ENCODE results near the gene EML4. TPM values are rescaled to one million over a fixed set of nuclear protein-coding genes. Genes with fewer than 3 reads are reported as not detected.
A peak's percentile ranks its signal among the peaks of the same experiment; 100 is the strongest.

The EML4 gene
- polyA plus RNA-seq, 1 donor (not counting 4 experiments of a cell fraction or from before 2014, with no cell fraction given), result 36.4 TPM

DNA sequence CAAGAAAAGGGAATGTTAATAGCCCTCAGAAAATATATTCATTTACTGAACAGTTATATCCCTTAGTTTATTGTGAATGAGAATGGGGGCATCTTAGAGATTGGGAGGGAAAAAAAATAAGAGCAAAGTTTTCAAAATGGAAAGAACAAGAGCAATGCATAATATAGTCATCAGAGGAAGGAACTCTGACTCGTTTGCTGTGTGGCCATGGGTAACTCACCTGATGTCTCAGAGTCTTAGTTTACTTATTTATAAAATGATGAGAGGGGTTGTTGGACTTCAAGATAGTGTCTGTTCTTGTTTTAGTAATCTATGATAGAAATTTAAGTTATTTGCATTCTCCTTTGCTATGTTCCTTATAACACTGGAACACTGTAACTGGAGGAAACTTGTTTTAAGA, 70.7 kb downstream of the EML4 start:
- H3K4me2 ChIP-seq (ENCODE audit: control insufficient read depth, extremely low read depth, insufficient read depth, low read depth, low read length), result peak overlapping the region; percentile 55
- peaks cover 2% of the 10 kb centered on the region for H3K79me2 ChIP-seq (ENCODE audit: control insufficient read depth, insufficient read depth, low read length)
- no peaks in the 10 kb centered on the region for H3K9me3 ChIP-seq (ENCODE audit: control insufficient read depth, low read depth, low read length)
- no peak overlapping the region for H3K27ac ChIP-seq (ENCODE audit: control insufficient read depth, insufficient read depth, low read length)
- dilution Hi-C loops (cut with MboI; ENCODE audit: extremely low pct_ligation_motif_present, low sequenced_read_pairs), result no loop called here
- H3K4me1 ChIP-seq (ENCODE audit: control insufficient read depth, extremely low read depth, insufficient read depth, low read length), result peaks cover 7% of the 10 kb centered on the region
- no peak overlapping the region for H3K9ac ChIP-seq (ENCODE audit: control insufficient read depth, extremely low read depth, insufficient read depth, low read length)
- no peak for FAIRE-seq
- H3K4me3 ChIP-seq (ENCODE audit: control insufficient read depth in 2 of 3, extremely low read depth in 1 of 3, insufficient read depth in 2 of 3, low read depth in 1 of 3, low read length in 3 of 3), result no peak overlapping the region
- no peaks in the 10 kb centered on the region for H4K20me1 ChIP-seq (ENCODE audit: control insufficient read depth, extremely low read depth, insufficient read depth, low read length)
- DNase-seq (ENCODE audit: low read depth, low spot score), result no peak
- H3K27me3 ChIP-seq (ENCODE audit: control insufficient read depth, extremely low read depth, insufficient read depth, low read length), result no peaks in the 10 kb centered on the region
- no peaks in the 10 kb centered on the region for H3K9me1 ChIP-seq (ENCODE audit: control insufficient read depth, extremely low read depth, insufficient read depth, low read length)
- H2AFZ ChIP-seq (ENCODE audit: control insufficient read depth, low read length), result no peak overlapping the region
- TF ChIP-seq, protein P1, sequence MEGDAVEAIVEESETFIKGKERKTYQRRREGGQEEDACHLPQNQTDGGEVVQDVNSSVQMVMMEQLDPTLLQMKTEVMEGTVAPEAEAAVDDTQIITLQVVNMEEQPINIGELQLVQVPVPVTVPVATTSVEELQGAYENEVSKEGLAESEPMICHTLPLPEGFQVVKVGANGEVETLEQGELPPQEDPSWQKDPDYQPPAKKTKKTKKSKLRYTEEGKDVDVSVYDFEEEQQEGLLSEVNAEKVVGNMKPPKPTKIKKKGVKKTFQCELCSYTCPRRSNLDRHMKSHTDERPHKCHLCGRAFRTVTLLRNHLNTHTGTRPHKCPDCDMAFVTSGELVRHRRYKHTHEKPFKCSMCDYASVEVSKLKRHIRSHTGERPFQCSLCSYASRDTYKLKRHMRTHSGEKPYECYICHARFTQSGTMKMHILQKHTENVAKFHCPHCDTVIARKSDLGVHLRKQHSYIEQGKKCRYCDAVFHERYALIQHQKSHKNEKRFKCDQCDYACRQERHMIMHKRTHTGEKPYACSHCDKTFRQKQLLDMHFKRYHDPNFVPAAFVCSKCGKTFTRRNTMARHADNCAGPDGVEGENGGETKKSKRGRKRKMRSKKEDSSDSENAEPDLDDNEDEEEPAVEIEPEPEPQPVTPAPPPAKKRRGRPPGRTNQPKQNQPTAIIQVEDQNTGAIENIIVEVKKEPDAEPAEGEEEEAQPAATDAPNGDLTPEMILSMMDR (optimal IDR thresholded peaks at IDR 0.05 in 1 of 3, IDR thresholded peaks at IDR 0.05 in 1 of 3, conservative IDR thresholded peaks at IDR 0.05 in 1 of 3; ENCODE audit: extremely low read depth in 1 of 3, insufficient read depth in 2 of 3, low read length in 3 of 3), result no peak
- TF ChIP-seq EZH2 (IDR thresholded peaks at IDR 0.05; ENCODE audit: low read length), result no peak
- no peaks in the 10 kb centered on the region for H3K36me3 ChIP-seq (ENCODE audit: control insufficient read depth in 2 of 2, extremely low read depth in 1 of 2, insufficient read depth in 2 of 2, low read length in 2 of 2)

DNA sequence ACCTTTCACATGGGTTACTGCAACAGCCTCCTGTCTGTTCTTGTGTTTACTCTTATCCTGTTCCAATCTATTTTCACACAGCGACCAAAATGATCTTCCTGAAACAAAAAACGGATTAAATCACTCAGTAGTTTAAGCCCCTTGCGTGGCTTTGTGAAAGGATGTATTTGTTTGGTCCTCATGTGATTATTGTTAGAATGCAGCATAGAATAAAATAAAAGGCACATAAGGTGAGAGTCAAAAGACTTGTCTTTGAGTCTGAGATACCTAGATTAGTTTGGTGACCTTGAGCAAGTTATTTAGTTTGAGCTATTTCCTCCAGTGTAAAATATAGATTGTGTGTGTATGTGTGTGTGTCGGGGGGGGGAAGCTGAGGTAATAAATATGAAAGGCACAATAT, 72.4 kb downstream of the EML4 start:
- Histone ChIP-seq H4K20me1 (ENCODE audit: control insufficient read depth, extremely low read depth, insufficient read depth, low read length) (no peaks in the 10 kb centered on the region), H3K9ac (ENCODE audit: control insufficient read depth, extremely low read depth, insufficient read depth, low read length) (no peak overlapping the region), H3K79me2 (ENCODE audit: control insufficient read depth, insufficient read depth, low read length) (peaks cover 2% of the 10 kb centered on the region), H3K4me2 (ENCODE audit: control insufficient read depth, extremely low read depth, insufficient read depth, low read depth, low read length) (no peak overlapping the region), H3K27me3 (ENCODE audit: control insufficient read depth, extremely low read depth, insufficient read depth, low read length) (no peaks in the 10 kb centered on the region), H3K4me3 (ENCODE audit: control insufficient read depth in 2 of 3, extremely low read depth in 1 of 3, insufficient read depth in 2 of 3, low read depth in 1 of 3, low read length in 3 of 3) (no peak overlapping the region), H3K9me3 (ENCODE audit: control insufficient read depth, low read depth, low read length) (no peaks in the 10 kb centered on the region), H3K4me1 (ENCODE audit: control insufficient read depth, extremely low read depth, insufficient read depth, low read length) (peaks cover 7% of the 10 kb centered on the region), H3K36me3 (ENCODE audit: control insufficient read depth in 2 of 2, extremely low read depth in 1 of 2, insufficient read depth in 2 of 2, low read length in 2 of 2) (no peaks in the 10 kb centered on the region), H2AFZ (ENCODE audit: control insufficient read depth, low read length) (no peak overlapping the region), H3K9me1 (ENCODE audit: control insufficient read depth, extremely low read depth, insufficient read depth, low read length) (no peaks in the 10 kb centered on the region), H3K27ac (ENCODE audit: control insufficient read depth, insufficient read depth, low read length) (no peak overlapping the region)
- DNase-seq (ENCODE audit: low read depth, low spot score) (no peak), FAIRE-seq (no peak)
- dilution Hi-C loops (cut with MboI; ENCODE audit: extremely low pct_ligation_motif_present, low sequenced_read_pairs), result no loop called here
- no peak for TF ChIP-seq EZH2 (IDR thresholded peaks at IDR 0.05; ENCODE audit: low read length)
- TF ChIP-seq, protein P1 (optimal IDR thresholded peaks at IDR 0.05 in 1 of 3, IDR thresholded peaks at IDR 0.05 in 1 of 3, conservative IDR thresholded peaks at IDR 0.05 in 1 of 3; ENCODE audit: extremely low read depth in 1 of 3, insufficient read depth in 2 of 3, low read length in 3 of 3), result no peak

All from keratinocyte (primary cell).